Testis (tissue), 2 donors: Measurements from ENCODE around the gene PTPRK.

Experiments
- POLR2A ChIP-seq: fragments of 450-650 bp; IDR thresholded peaks from one replicate; pipeline ENCODE4 v1.6.1; 2017; ENCODE audit warnings: antibody characterized with exemption, mild to moderate bottlenecking, moderate library complexity
- TF ChIP-seq, protein P1 (sequence below), 3 experiments: fragments of 450-650 bp in 2 of 3; fragments of 200-600 bp in 1 of 3; sonication (generic) in 1 of 3; IDR thresholded peaks; one replicate each; pipeline ENCODE4 v1.5.1; 2016 to 2019; ENCODE audit warnings: antibody characterized with exemption in 3 of 3, mild to moderate bottlenecking in 2 of 3, moderate library complexity in 1 of 3

- TF ChIP-seq POLR2A = no peak
- TF ChIP-seq, protein P1, sequence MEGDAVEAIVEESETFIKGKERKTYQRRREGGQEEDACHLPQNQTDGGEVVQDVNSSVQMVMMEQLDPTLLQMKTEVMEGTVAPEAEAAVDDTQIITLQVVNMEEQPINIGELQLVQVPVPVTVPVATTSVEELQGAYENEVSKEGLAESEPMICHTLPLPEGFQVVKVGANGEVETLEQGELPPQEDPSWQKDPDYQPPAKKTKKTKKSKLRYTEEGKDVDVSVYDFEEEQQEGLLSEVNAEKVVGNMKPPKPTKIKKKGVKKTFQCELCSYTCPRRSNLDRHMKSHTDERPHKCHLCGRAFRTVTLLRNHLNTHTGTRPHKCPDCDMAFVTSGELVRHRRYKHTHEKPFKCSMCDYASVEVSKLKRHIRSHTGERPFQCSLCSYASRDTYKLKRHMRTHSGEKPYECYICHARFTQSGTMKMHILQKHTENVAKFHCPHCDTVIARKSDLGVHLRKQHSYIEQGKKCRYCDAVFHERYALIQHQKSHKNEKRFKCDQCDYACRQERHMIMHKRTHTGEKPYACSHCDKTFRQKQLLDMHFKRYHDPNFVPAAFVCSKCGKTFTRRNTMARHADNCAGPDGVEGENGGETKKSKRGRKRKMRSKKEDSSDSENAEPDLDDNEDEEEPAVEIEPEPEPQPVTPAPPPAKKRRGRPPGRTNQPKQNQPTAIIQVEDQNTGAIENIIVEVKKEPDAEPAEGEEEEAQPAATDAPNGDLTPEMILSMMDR (IDR thresholded peaks at IDR 0.05) = no peak
Measured at GRCh38 chr6:128500749-128501600, 19.4 kb downstream of the PTPRK start.
